ENCODE data around the gene PPP1R1B. TPM values are rescaled to one million over a fixed set of nuclear protein-coding genes. Genes with fewer than 3 reads are reported as not detected.

The PPP1R1B gene
- total RNA-seq, 1 donor from 2014 or later: 33.1 TPM

GRCh38 chr17:39614545-39615157 is 12.1 kb upstream of the PPP1R1B start:
- no peak for DNase-seq (ENCODE audit: low spot score)

DNA sequence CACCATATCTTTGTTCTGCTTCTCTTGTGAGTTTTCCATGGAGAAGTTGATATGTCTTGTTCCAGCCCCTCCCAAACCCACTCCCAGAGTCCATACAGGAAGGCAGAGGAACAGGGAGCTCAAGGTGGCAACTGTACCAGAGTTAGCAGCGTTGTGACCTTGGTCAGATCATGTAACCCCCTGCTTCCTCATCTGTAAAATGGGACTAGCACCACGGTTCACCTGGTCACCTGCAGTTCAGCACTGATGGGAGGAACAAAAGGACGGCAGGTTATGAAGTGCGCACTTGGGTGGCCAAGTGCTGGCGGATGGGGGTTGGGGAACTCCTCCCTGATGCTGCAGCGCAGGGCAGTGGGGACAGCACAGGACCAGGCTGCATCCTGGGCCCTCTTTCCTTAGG is 11.3 kb upstream of the PPP1R1B start:
- DNase-seq (ENCODE audit: low spot score): no peak

DNA sequence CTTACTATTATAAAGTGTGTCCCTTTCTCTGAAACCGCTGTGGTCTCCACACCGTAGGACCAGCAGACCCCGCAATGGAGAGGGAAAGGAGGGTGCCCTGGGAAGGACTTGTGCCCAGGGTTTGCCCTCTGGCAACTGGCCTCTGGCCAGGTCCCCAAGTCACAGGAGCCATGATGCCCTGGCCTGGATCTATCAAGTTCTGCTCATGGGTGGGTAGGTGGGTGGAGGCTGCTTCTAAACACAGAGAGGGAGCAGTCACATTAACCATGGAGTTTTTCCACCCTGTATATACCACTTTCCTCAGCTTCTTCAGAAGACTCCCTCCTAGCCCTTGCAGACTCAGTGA is 9.7 kb upstream of the PPP1R1B start:
- no peak for DNase-seq (ENCODE audit: low spot score)

DNA sequence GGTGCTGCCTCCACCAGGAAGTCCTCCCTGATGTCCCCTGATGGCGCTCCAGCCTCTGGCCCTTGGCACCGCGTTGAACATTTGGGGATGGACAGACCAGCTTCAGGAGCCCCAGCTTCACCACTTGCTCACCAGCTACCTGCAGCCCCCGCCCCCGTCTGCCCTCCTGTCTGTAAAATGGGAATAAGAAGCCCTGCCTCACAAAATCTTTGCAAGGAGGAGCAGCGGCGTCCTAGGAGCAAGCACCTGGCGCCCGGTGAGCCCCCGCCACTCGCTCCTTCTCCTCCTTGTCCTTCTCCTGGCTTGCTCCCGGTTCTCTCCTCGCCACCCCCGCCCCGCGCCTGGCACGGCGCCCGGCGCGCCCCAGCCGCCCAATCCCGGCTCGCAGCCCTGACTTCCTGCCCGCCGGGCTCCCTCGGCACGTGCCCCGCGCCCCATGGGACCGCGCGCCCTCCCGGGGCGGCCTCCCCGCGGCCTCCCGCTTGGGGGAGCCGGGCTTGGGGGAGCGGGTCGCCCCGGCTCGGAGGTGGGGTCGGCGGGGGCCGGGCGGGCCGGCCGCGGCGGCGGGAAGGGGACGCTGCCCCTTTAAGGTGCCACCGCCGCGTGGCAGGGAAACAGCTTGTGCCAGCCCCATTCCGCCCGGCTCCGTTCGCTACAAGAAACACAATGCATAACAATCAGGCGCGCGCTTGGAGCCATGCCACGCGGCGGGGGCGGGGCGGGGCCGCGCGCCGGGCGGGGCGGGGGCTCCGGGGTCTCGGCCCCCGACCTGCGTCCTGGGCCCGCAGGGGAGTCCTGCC is 9.1 kb upstream of the PPP1R1B start:
- no peak for DNase-seq (ENCODE audit: low spot score)

- no peak for DNase-seq (ENCODE audit: low spot score)
Observed at GRCh38 chr17:39618246-39618913, 8.4 kb upstream of the PPP1R1B start.

DNA sequence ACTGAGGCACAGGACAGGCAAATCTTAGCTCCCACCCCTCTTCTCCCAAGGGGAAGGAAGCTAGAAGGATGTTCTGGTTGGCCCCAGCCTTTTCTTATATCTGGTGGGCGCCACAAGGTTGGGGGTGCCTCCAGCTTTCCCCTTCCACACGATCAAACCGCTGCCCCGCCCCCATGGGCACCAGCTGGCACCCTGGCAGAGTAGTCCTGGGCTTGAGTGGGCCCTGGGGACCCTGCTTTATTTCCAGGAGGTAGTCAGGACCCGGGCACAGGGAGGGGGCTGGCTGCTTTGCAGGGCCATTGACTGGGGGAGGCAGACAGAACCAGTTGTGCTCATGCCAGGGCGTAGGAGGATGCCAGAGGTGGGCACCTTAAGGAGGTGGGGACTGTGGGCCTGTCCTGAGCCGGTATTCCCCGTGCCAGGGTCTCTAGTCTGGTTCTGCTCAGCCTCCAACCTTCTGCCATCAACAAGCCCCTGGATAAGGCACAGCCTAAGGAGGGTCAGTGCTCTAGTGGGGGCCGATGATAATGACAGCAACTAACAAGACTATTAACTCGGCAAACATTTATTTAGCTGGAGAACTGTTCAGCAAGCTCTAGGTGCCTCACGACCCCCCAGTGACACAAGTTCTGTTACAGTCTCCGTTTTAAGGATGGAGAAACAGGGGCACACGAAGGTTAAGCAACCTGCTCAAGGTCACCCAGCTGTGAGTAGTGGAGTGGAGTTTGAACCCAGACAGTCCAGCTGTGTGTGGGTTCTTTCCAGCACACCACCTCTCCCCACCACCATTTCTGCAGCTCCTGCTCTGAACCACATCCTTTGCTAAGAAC is 7.6 kb upstream of the PPP1R1B start:
- DNase-seq (ENCODE audit: low spot score): no peak

DNA sequence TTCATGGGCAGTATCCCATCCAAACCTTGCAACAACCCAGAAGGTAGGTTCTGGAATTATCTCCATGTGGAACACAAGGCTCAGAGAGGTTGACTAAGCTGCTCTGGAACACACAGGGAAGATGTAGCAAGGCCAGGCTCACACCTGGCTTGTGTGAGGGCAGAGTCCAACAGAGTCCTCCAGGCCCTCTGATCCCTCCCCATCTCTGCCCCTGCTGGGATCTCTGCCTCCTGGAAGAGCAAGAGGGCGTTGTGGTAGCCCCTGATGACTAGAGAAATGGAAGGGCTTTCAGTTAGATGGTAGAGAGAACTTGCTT is 7.0 kb upstream of the PPP1R1B start:
- no peak for DNase-seq (ENCODE audit: low spot score)

DNA sequence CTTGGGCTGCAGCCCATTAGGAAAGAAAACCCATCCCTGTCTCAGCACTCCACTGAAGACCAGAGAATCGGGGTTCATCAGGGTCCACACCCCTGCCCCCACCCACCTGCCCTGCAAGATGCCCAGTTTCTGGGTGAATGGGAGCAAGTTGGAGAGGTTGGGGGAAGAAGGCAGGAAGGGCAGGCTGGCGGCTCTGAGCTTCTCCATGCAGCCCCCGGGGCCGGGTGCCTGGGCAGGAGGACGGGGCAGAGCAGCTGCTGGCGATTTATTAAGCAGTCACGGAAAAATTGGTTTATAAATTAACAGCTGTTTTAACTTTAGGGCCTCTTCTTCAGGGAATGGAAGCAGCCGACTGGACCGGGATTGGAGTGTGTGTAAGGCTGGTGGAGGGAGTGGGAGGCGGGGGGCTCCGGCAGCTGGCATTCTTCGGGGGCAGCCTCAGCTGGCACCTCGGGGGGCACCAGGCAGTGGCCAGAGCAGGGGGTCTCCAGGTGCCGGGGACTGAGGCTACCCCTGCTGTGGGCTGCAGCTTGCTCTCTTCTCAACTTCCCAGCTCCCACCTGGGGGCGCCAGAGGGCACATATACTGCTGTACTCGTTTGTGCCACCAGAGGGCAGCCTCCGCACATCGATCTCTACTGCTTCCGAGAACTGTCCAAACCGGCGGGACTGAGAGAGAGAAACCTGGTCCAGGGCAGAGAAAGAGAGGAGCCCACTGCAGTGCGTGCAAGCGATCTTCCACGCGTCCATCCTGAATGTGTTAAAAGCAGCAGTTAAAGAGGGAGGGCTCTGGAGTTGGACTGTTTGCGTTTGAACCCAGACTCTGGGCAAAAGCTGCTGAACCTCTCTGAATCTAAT is 5.0 kb upstream of the PPP1R1B start:
- peak; percentile 96 for DNase-seq (ENCODE audit: low spot score)

- DNase-seq (ENCODE audit: low spot score): no peak
Observed at GRCh38 chr17:39622380-39623006, 4.3 kb upstream of the PPP1R1B start.

DNA sequence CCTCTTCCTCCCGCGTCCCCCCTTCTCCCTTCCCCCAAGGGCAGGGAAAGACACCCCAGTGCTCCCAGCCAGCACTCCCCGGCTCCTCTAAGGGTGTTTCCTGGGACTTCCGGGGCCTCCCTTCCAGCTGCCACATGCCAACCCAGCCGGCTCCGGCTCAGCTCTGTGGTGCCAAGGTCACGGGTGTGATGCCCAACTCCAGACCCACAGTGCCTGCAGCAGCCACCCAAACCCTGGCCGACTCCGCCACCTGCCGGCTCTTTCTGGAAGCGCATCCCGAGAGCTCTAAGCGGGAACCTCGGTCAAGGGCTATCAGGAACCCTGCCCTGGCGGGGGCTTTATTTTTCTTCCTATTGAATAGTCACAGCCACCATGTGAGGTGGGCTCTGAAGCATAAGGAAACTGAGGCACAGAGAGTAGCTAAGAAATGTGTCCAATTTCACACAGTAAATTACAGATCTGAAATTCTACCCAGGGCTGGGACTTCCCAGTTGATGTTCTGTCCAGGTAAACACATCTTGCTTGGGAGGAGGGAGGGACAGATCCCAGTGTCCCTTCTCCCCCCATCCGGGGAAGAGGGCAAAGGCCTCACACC is 3.3 kb upstream of the PPP1R1B start:
- peak; percentile 94 for DNase-seq (ENCODE audit: low spot score)

DNA sequence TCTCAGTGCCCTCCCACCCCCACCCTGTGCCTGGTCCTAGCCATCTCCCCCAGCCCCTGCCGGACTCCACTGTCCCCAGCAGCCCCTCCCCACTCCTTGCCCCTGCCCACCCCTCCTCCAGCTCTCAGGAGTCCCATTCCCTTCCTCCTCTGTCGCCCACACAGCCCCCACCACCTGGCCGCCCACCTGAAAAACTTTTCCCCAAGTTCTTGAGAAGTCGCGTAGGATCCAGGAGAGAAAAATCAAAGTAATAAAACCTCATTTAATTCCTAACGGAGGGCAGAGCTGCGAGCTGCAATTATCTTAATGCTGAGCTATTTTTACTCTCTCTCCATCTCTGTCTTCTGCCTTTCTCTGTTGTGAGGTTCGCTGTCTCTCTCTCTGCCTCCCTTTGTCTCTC is 2.4 kb upstream of the PPP1R1B start:
- no peak for DNase-seq (ENCODE audit: low spot score)

- DNase-seq (ENCODE audit: low spot score): no peak
Observed at GRCh38 chr17:39625198-39625785, 1.5 kb upstream of the PPP1R1B start.

DNA sequence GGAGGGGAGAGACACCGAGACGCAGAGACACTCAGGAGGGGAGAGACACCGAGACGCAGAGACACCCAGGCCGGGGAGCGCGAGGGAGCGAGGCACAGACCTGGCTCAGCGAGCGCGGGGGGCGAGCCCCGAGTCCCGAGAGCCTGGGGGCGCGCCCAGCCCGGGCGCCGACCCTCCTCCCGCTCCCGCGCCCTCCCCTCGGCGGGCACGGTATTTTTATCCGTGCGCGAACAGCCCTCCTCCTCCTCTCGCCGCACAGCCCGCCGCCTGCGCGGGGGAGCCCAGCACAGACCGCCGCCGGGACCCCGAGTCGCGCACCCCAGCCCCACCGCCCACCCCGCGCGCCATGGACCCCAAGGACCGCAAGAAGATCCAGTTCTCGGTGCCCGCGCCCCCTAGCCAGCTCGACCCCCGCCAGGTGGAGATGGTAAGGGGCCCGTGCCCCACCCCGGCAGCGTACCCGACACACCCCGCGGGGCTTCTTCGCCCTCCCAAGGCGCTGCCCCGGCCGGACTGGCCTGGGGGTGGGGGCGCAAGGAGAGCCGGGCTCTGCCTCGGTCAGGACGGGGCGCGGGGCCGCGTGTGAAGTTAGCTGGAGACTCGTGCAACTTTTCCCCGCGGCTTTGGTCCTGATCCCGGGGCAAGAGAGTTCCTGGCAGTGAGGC is 427 bp downstream of the PPP1R1B start:
- DNase-seq (ENCODE audit: low spot score): no peak

DNA sequence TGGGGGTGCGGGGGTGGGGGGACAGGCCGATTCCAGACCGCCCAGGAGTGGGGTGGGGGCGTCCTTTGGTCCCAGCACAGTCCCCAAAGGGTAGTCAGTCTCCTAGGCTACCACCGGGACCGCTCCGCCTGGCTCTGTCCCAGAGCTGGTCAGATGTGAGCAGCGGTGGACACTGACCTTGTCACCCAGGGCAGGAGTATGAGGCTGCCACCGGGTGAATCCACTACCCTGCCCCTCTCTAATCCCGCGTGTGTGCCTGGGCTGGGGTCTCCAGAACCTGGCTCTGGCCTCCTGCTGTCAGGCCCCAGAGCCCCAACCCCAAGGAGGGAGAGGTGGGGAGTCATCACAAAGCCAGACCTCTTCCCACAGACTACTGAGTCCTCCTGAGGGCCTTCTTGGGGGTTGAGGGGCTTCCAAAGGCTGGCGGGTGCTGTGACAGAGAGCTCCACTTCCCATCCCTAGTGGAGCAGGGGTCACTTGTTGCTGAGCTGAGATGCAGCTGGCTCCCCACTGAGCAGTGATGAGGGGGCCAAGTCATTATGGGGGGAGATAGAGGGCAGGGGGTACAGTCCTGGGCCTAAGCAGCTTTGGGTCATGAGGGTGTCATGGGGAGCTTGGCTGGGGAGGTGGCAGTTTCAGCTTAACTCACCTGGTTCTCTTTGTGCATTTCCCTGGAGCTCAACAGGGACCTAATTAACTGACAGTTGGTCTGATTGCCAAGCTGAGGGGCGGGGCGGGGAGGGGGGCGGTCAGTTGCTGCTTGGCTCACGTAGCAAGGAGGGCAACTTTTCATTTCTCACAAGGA is 1.2 kb downstream of the PPP1R1B start:
- no peak for DNase-seq (ENCODE audit: low spot score)

GRCh38 chr17:39628655-39629493 is 2.1 kb downstream of the PPP1R1B start:
- DNase-seq (ENCODE audit: low spot score): no peak

DNA sequence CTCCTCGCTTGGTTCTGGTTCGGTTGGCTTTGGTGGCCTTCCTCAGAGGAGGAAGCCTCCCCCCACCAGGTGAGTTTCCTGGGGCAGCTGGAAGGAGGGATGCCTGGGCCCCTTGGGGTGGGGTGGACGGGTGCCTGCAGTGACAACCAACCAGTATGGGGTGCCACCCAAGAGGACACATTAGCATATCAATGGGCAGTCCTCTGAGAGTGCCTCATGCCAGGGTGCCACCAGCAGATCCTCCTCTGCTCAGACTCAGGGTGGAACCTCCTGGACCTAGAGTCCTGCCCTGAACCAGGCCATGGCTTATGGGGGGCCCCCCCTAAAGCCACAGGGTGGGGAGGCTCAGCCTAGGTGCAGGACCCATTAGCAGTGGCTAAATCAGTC is 2.7 kb downstream of the PPP1R1B start:
- DNase-seq (ENCODE audit: low spot score): no peak

DNA sequence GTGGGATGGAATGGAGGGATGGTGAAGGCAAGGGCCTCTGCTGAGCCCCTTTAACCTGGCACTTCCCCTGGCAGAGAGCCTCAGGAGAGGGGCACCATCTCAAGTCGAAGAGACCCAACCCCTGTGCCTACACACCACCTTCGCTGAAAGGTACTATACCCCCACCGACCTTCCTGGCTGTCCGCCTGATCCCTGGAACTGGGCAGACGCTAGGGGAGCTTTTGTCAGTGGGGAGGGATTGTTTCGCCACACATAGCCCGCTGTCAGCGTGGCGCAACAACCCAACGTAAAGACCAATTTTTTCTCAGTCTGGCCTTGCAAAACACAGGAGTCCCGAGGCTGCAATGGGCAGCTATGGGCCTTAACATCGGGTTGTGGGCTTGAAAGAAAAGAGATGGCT is 3.1 kb downstream of the PPP1R1B start:
- DNase-seq (ENCODE audit: low spot score): no peak
